SH-SY5Y (cell line): Measurements from ENCODE around the gene FAM117A.

Experiments
- GATA2 ChIP-seq: IDR thresholded peaks from 2 replicates; pipeline ENCODE4 v1.6.1; 2011; ENCODE audit warnings: mild to moderate bottlenecking, low read depth, low read length
- GATA3 ChIP-seq: IDR thresholded peaks from 2 replicates; pipeline ENCODE4 v1.6.1; 2011; ENCODE audit warnings: low read depth, mild to moderate bottlenecking, low read length, moderate library complexity

GRCh38 chr17:49694847-49695697, 68.9 kb downstream of the FAM117A start:
- no peak for TF ChIP-seq GATA2
- TF ChIP-seq GATA3, result no peak
